Osteocyte (in vitro differentiated cells): ENCODE measurements around the gene OTUD3. TPM values are rescaled to one million over a fixed set of nuclear protein-coding genes. Genes with fewer than 3 reads are reported as not detected.

Source experiments
- DNase-seq: peaks from one replicate; pipeline ENCODE4 v3.0.0; 2021; ENCODE audit warnings: mixed read lengths; ENCODE audit not compliant: unreplicated experiment; ENCODE audit errors: extremely low spot score
- H3K27ac Mint-ChIP-seq: one replicate; pipeline ENCODE4 v1.8.0; 2021; ENCODE audit warnings: mild to moderate bottlenecking, mixed read lengths; ENCODE audit not compliant: unreplicated experiment
- H3K27me3 Mint-ChIP-seq: one replicate; pipeline ENCODE4 v1.8.0; 2021; ENCODE audit warnings: mixed read lengths; ENCODE audit not compliant: unreplicated experiment
- H3K36me3 Mint-ChIP-seq: one replicate; pipeline ENCODE4 v1.8.0; 2021; ENCODE audit warnings: mixed read lengths; ENCODE audit not compliant: unreplicated experiment
- H3K4me1 Mint-ChIP-seq: one replicate; pipeline ENCODE4 v1.8.0; 2021; ENCODE audit warnings: mixed read lengths; ENCODE audit not compliant: unreplicated experiment
- H3K4me3 Mint-ChIP-seq: one replicate; pipeline ENCODE4 v1.8.0; 2021; ENCODE audit warnings: mild to moderate bottlenecking, moderate library complexity, mixed read lengths; ENCODE audit not compliant: unreplicated experiment
- H3K9me3 Mint-ChIP-seq: one replicate; pipeline ENCODE4 v1.8.0; 2021; ENCODE audit warnings: mixed read lengths; ENCODE audit not compliant: unreplicated experiment
- long read RNA-seq: library from polyadenylated mRNA; unstranded; transcript quantifications from one replicate; pipeline ENCODE4 v2.0.0, GENCODE V29; 2021
- total RNA-seq: library from RNA; stranded (reverse); gene quantifications from 2 replicates; pipeline ENCODE4 v1.2.1, GENCODE V29; 2021
- TF ChIP-seq, protein P1 (sequence below): fragments of 200-600 bp; sonication (generic); IDR thresholded peaks from 2 replicates; pipeline ENCODE4 v1.5.0; 2021; ENCODE audit warnings: antibody characterized with exemption, mild to moderate bottlenecking, moderate library complexity

Gene OTUD3, protein sequence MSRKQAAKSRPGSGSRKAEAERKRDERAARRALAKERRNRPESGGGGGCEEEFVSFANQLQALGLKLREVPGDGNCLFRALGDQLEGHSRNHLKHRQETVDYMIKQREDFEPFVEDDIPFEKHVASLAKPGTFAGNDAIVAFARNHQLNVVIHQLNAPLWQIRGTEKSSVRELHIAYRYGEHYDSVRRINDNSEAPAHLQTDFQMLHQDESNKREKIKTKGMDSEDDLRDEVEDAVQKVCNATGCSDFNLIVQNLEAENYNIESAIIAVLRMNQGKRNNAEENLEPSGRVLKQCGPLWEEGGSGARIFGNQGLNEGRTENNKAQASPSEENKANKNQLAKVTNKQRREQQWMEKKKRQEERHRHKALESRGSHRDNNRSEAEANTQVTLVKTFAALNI
- 9.4 and 11.4 TPM in 2 replicates for total RNA-seq
- long read RNA-seq, partial matches to known transcripts = 0 of 8 reads
- long read RNA-seq, other reads (novel, unspliced or antisense) = 8 of 8 reads

DNA sequence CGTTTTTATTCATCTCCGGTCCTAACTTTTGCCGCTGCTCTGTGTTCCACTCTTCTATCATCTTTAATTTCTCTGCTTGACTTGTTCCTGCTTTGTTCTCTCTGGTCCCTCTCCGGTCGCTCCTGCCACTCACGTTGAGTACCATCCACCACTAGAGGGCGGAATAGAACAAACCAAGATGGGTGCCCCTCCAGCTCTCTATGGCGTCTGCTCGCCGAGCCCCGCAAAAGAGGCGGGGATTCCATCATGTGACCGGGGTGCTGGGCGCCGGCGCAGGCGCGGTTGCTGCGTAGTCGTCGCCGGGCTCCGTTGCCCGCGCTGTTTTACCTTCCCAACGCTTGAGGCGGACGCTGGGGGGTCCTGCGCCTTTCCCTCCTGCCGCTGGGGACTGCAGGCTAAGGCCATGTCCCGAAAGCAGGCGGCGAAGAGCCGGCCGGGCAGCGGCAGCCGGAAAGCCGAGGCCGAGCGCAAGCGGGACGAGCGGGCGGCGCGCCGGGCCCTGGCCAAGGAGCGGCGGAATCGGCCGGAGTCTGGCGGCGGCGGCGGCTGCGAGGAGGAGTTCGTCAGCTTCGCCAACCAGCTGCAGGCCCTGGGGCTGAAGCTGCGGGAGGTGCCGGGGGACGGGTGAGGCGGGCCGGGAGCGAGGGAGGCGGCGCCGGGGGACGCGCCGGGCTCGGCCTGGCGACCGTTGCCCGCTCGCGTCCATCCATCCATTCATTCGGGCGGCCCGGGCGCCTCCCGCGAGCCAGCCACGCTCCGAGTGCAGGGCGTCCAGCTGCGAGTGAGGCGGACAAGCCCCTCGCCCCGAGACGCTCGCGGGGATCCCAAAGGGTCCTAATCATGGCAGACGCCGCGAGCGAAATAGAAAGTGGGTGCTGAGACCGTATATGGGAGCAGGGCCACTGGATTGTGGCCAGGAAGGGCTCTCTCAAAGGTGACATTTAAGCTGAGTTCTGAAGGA is at the start of gene OTUD3:
OTUD3 (plus strand) TSS at position 285 of the 961 bp plus-strand sequence; CDS start at position 404, 119 bp downstream.
- H3K4me3 Mint-ChIP-seq = peak within 1 kb of the TSS; percentile 78
- no peaks in the 10 kb centered on the region for H3K36me3 Mint-ChIP-seq
- TF ChIP-seq, protein P1, sequence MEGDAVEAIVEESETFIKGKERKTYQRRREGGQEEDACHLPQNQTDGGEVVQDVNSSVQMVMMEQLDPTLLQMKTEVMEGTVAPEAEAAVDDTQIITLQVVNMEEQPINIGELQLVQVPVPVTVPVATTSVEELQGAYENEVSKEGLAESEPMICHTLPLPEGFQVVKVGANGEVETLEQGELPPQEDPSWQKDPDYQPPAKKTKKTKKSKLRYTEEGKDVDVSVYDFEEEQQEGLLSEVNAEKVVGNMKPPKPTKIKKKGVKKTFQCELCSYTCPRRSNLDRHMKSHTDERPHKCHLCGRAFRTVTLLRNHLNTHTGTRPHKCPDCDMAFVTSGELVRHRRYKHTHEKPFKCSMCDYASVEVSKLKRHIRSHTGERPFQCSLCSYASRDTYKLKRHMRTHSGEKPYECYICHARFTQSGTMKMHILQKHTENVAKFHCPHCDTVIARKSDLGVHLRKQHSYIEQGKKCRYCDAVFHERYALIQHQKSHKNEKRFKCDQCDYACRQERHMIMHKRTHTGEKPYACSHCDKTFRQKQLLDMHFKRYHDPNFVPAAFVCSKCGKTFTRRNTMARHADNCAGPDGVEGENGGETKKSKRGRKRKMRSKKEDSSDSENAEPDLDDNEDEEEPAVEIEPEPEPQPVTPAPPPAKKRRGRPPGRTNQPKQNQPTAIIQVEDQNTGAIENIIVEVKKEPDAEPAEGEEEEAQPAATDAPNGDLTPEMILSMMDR = peak; percentile 91
- H3K9me3 Mint-ChIP-seq = no peaks in the 10 kb centered on the region
- H3K27ac Mint-ChIP-seq = peak within 1 kb of the TSS; percentile 56
- peaks cover 24% of the 10 kb centered on the region for H3K4me1 Mint-ChIP-seq
- peaks cover 6% of the 10 kb centered on the region for H3K27me3 Mint-ChIP-seq
- DNase-seq = peak; percentile 98

DNA sequence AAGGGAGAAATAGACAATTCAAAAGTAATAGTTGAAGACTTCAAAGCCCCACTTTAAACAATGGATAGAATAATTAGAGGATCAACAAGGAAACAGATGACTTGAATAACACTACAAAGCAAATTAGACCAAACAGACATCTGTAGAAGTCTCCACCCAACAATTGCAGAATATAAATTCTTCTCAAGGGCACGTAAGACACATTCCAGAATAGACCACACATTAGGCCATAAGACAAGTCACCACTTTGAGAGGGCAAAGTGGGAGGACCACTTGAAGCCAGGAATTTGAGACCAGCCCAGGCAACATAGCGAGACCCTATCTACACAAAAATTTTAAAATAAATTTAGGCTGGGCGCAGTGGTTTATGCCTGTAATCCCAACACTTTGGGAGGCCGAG is 46.6 kb upstream of the OTUD3 start:
- no peak for DNase-seq
- Mint-ChIP-seq H3K27me3 (peaks cover 25% of the 10 kb centered on the region), H3K36me3 (no peaks in the 10 kb centered on the region), H3K9me3 (peaks cover 5% of the 10 kb centered on the region), H3K27ac (no peak overlapping the region), H3K4me1 (no peaks in the 10 kb centered on the region), H3K4me3 (no peak overlapping the region)
- TF ChIP-seq, protein P1 = no peak

DNA sequence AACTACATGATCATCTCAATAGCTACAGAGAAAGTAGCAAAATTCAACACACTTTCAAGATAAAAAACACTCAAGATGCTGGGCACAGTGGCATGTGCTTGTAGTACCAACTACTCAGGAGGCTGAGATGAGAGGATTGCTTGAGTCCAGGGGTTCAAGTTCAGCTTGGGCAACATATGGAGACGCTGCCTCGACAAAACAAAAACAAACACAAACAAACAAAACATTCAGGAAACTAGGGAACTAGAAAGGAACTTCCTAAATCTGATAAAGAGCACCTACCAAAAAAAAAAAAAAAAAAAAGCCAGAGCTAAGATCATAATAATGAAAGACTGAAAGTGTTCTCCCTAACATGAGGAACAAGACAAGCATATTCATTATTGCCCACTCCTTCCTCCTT is 44.3 kb upstream of the OTUD3 start:
- Mint-ChIP-seq H3K27me3 (peaks cover 22% of the 10 kb centered on the region), H3K27ac (no peak overlapping the region), H3K36me3 (no peaks in the 10 kb centered on the region), H3K9me3 (no peaks in the 10 kb centered on the region), H3K4me1 (no peaks in the 10 kb centered on the region), H3K4me3 (no peak overlapping the region)
- TF ChIP-seq, protein P1 = no peak
- no peak for DNase-seq

DNA sequence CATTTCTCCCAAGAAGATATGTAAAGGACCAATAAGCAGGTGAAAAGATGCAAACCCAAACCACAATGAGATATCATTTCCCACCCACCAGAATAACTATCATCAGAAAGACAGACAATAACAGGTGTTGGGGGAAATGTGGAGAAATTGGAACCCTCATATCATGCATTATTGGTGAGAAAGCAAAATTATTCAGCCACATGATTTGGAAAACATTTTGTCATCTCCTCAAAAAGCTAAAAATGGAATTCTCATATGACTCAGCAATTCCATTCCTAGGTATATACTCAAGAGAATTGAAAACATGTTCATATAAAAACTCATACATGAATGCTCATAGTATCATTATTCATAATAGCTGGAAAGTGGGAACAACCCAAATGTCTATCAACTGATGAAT is 42.0 kb upstream of the OTUD3 start:
- no peak overlapping the region for H3K4me3 Mint-ChIP-seq
- DNase-seq = no peak
- H3K36me3 Mint-ChIP-seq = no peaks in the 10 kb centered on the region
- H3K4me1 Mint-ChIP-seq = peaks cover 2% of the 10 kb centered on the region
- no peak overlapping the region for H3K27ac Mint-ChIP-seq
- peaks cover 25% of the 10 kb centered on the region for H3K27me3 Mint-ChIP-seq
- TF ChIP-seq, protein P1 = no peak
- H3K9me3 Mint-ChIP-seq = no peaks in the 10 kb centered on the region
